NAMALWA (cell line): ENCODE data around the gene RBM6.
"Not testable (repeated sequence)": the region's sequence is repeated elsewhere in the genome, so short reads cannot be mapped to it uniquely, and the experiment has no call there.

Source experiments
- DNase-seq: peaks from one replicate; pipeline ENCODE4 v3.0.0-alpha.2; 2015; ENCODE audit warnings: low spot score

Gene RBM6

GRCh38 chr3:49992326-49992725 is 52.4 kb downstream of the RBM6 start:
- no peak for DNase-seq

GRCh38 chr3:49994476-49994875 is 54.5 kb downstream of the RBM6 start:
- DNase-seq: no peak

GRCh38 chr3:49996016-49996415 is 56.1 kb downstream of the RBM6 start:
- no peak for DNase-seq

- no peak for DNase-seq
Observed at GRCh38 chr3:49997862-49998261, 57.9 kb downstream of the RBM6 start.

GRCh38 chr3:49998326-49998725 is 58.4 kb downstream of the RBM6 start:
- DNase-seq: no peak

- DNase-seq: no peak
Observed at GRCh38 chr3:50001511-50001910, 61.6 kb downstream of the RBM6 start.

- no peak for DNase-seq
Observed at GRCh38 chr3:50003216-50003615, 63.3 kb downstream of the RBM6 start.

GRCh38 chr3:50003824-50004223 is 63.9 kb downstream of the RBM6 start:
- DNase-seq: no peak

- no peak for DNase-seq
Observed at GRCh38 chr3:50008931-50009330, 69.0 kb downstream of the RBM6 start.

- DNase-seq: no peak
Observed at GRCh38 chr3:50010959-50011358, 71.0 kb downstream of the RBM6 start.

- no peak for DNase-seq
Observed at GRCh38 chr3:50015918-50016317, 76.0 kb downstream of the RBM6 start.

- no peak for DNase-seq
Observed at GRCh38 chr3:50028346-50028745, 88.4 kb downstream of the RBM6 start.

- not testable (repeated sequence) for DNase-seq
Observed at GRCh38 chr3:50031201-50031600, 91.3 kb downstream of the RBM6 start.

GRCh38 chr3:50044976-50045375 is 105.0 kb downstream of the RBM6 start:
- DNase-seq: no peak

- DNase-seq: no peak
Observed at GRCh38 chr3:50047426-50047825, 107.5 kb downstream of the RBM6 start.

- no peak for DNase-seq
Observed at GRCh38 chr3:50050361-50050760, 110.4 kb downstream of the RBM6 start.

GRCh38 chr3:50057756-50058155 is 117.8 kb downstream of the RBM6 start:
- DNase-seq: no peak

GRCh38 chr3:50068134-50068533 is 128.2 kb downstream of the RBM6 start:
- DNase-seq: no peak

- no peak for DNase-seq
Observed at GRCh38 chr3:50078091-50078490, 138.1 kb downstream of the RBM6 start.

GRCh38 chr3:50078622-50079021 is 138.7 kb downstream of the RBM6 start:
- DNase-seq: no peak

- DNase-seq: not testable (repeated sequence)
Observed at GRCh38 chr3:50084951-50085350, 145.0 kb downstream of the RBM6 start.

- peak; percentile 88 for DNase-seq
Observed at GRCh38 chr3:50088725-50089608, 149.0 kb downstream of the RBM6 start, which contains the start of gene RBM5. Gene RBM5 (plus strand): TSS chr3:50088919. CDS start chr3:50090435, 1,516 bp downstream.

GRCh38 chr3:50089609-50089945 is 149.6 kb downstream of the RBM6 start:
- DNase-seq: no peak

GRCh38 chr3:50090984-50091383 is 151.0 kb downstream of the RBM6 start:
- no peak for DNase-seq
